Karpas-422 (cell line): ENCODE results near the gene SLC8A2. TPM values are rescaled to one million over a fixed set of nuclear protein-coding genes. Genes with fewer than 3 reads are reported as not detected.

Experiments
- DNase-seq: peaks from one replicate; pipeline ENCODE4 v3.0.0-alpha.2; 2015
- H2AFZ ChIP-seq: fragments of 200-600 bp; sonication (generic); 2 replicates; pipeline ENCODE4 v1.6.1; 2014; ENCODE audit warnings: antibody characterized with exemption, low read length, mixed read lengths
- H3K27ac ChIP-seq: fragments of 200-600 bp; sonication (generic); 2 replicates; pipeline ENCODE4 v1.5.1; 2014; ENCODE audit warnings: mild to moderate bottlenecking, low read length, moderate library complexity
- H3K27me3 ChIP-seq: fragments of 200-600 bp; sonication (generic); 2 replicates; pipeline ENCODE4 v1.6.1; 2014; ENCODE audit warnings: low read length, mixed read lengths
- H3K36me3 ChIP-seq: fragments of 200-600 bp; sonication (generic); 2 replicates; pipeline ENCODE4 v1.6.1; 2014; ENCODE audit warnings: low read length, mixed read lengths; ENCODE audit not compliant: insufficient read depth
- H3K4me1 ChIP-seq: fragments of 200-600 bp; sonication (generic); 2 replicates; pipeline ENCODE4 v1.6.1; 2014; ENCODE audit warnings: mild to moderate bottlenecking, low read length, mixed read lengths
- H3K4me2 ChIP-seq: fragments of 200-600 bp; sonication (generic); 2 replicates; pipeline ENCODE4 v1.6.1; 2014; ENCODE audit warnings: low read length, low read depth, mild to moderate bottlenecking; ENCODE audit not compliant: poor library complexity, severe bottlenecking
- H3K4me3 ChIP-seq: fragments of 200-600 bp; sonication (generic); 2 replicates; pipeline ENCODE4 v1.5.1; 2014; ENCODE audit warnings: mild to moderate bottlenecking, antibody characterized with exemption, low read length, mixed read lengths
- H3K79me2 ChIP-seq: fragments of 200-600 bp; sonication (generic); 2 replicates; pipeline ENCODE4 v1.6.1; 2014; ENCODE audit warnings: mild to moderate bottlenecking, low read length, mixed read lengths
- H3K9ac ChIP-seq: fragments of 200-600 bp; sonication (generic); 2 replicates; pipeline ENCODE4 v1.6.0; 2014; ENCODE audit warnings: low read length
- H3K9me2 ChIP-seq: fragments of 200-600 bp; sonication (generic), shearing (Covaris generic); replicated peaks from 2 replicates; pipeline ENCODE4 v1.6.0; 2014; ENCODE audit warnings: mild to moderate bottlenecking, low read length, moderate library complexity; ENCODE audit not compliant: insufficient read depth
- H3K9me3 ChIP-seq: fragments of 300-700, 200-600 bp; sonication (generic); 2 replicates; pipeline ENCODE4 v1.6.1; 2014; ENCODE audit warnings: low read length, mixed read lengths
- H4K20me1 ChIP-seq: fragments of 200-600 bp; sonication (generic); 2 replicates; pipeline ENCODE4 v1.6.1; 2014; ENCODE audit warnings: mild to moderate bottlenecking, antibody characterized with exemption, low read length, low read depth; ENCODE audit not compliant: insufficient read depth
- total RNA-seq: library from RNA; depleted of rRNA; stranded (reverse); fragments of >200 nt; shearing (Covaris generic); gene quantifications from 2 replicates; pipeline ENCODE4 v1.2.3, GENCODE V29; 2014; ENCODE audit warnings: low replicate concordance

SLC8A2 gene
- total RNA-seq, 1 experiment from 2014 or later = not detected

GRCh38 chr19:47499371-47499770 lies 27.7 kb upstream of the SLC8A2 start:
- Histone ChIP-seq H3K9me3 (no peaks in the 10 kb centered on the region), H3K27me3 (no peaks in the 10 kb centered on the region), H3K79me2 (no peaks in the 10 kb centered on the region; the same call in 1 of the 2 replicates), H3K4me2 (no peak overlapping the region), H3K36me3 (0 out of 2 replicates have a peak, but pooled peaks cover 3% of the 10 kb centered on the region), H3K27ac (no peak overlapping the region), H3K4me3 (no peak overlapping the region), H4K20me1 (no peaks in the 10 kb centered on the region), H3K4me1 (no peaks in the 10 kb centered on the region), H2AFZ (no peak overlapping the region), H3K9me2 (no peaks in the 10 kb centered on the region), H3K9ac (no peak overlapping the region)
- DNase-seq = no peak

GRCh38 chr19:47498561-47498960 lies 26.9 kb upstream of the SLC8A2 start:
- Histone ChIP-seq H3K36me3 (0 out of 2 replicates have a peak, but pooled peaks cover 1% of the 10 kb centered on the region), H4K20me1 (no peaks in the 10 kb centered on the region)

DNA sequence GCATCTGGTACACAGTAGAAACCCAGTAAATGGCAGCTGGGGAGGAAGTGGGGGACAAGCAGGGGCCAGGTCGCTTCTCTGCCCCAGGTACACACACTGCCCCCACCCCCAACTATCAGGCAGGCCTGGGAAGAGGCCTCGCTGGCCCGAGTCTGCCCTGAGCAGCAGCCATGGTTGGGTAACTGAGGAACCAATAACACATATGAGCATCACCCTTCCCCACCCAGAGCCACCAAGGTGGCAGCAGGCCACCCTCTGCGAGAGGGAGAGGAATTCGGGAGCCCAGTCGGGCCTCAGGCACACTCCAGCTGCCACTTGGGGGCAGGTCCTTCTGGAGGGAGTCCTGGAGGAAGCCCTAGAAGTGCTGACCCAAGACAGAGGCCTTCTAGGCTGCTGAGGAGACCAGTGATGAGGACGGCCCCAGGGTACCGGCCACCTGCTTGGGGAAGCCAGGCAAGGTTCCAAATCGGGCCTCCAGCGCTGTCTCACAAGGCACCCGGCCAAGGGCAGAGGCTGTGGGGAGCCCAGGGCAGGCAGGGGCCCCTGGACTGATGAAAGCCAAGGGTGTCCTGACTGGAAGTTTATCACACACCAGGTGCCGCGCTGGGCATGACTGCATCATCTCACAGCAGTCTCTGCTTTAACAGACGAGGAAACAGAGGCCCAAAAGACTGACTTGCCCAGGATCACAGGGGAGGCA lies 26.3 kb upstream of the SLC8A2 start:
- Histone ChIP-seq H3K4me3 (no peak overlapping the region), H3K4me2 (no peak overlapping the region), H3K36me3 (no peaks in the 10 kb centered on the region), H4K20me1 (no peaks in the 10 kb centered on the region), H3K9me3 (no peaks in the 10 kb centered on the region), H3K27me3 (no peaks in the 10 kb centered on the region), H3K9me2 (no peaks in the 10 kb centered on the region), H3K79me2 (no peaks in the 10 kb centered on the region), H3K9ac (no peak overlapping the region), H3K27ac (no peak overlapping the region), H3K4me1 (no peaks in the 10 kb centered on the region), H2AFZ (no peak overlapping the region)
- no peak for DNase-seq

More at GRCh38 chr19:47498561-47498960, 26.9 kb upstream of the SLC8A2 start:
- Histone ChIP-seq H3K9ac (no peak overlapping the region), H3K4me2 (no peak overlapping the region), H3K9me2 (no peaks in the 10 kb centered on the region), H3K27me3 (no peaks in the 10 kb centered on the region), H3K79me2 (no peaks in the 10 kb centered on the region; the same call in 1 of the 2 replicates), H3K27ac (no peak overlapping the region), H3K4me1 (no peaks in the 10 kb centered on the region), H3K4me3 (no peak overlapping the region), H2AFZ (no peak overlapping the region), H3K9me3 (no peaks in the 10 kb centered on the region)
- no peak for DNase-seq

GRCh38 chr19:47497050-47497766 lies 25.5 kb upstream of the SLC8A2 start:
- no peak overlapping the region for H3K27ac ChIP-seq
- H3K4me1 ChIP-seq = no peaks in the 10 kb centered on the region
- no peak for DNase-seq
- no peaks in the 10 kb centered on the region for H3K9me2 ChIP-seq
- H3K9me3 ChIP-seq = no peaks in the 10 kb centered on the region
- H3K79me2 ChIP-seq = no peaks in the 10 kb centered on the region
- H3K27me3 ChIP-seq = no peaks in the 10 kb centered on the region
- H3K4me2 ChIP-seq = no peak overlapping the region
- H3K36me3 ChIP-seq = no peaks in the 10 kb centered on the region
- no peak overlapping the region for H3K4me3 ChIP-seq
- H2AFZ ChIP-seq = no peak overlapping the region
- no peaks in the 10 kb centered on the region for H4K20me1 ChIP-seq
- H3K9ac ChIP-seq = no peak overlapping the region

- Histone ChIP-seq H3K4me1 (no peaks in the 10 kb centered on the region), H3K79me2 (no peaks in the 10 kb centered on the region), H3K9me2 (no peaks in the 10 kb centered on the region), H3K27ac (no peak overlapping the region), H4K20me1 (no peaks in the 10 kb centered on the region), H3K27me3 (no peaks in the 10 kb centered on the region), H2AFZ (no peak overlapping the region), H3K4me2 (no peak overlapping the region), H3K36me3 (no peaks in the 10 kb centered on the region), H3K4me3 (no peak overlapping the region), H3K9ac (no peak overlapping the region), H3K9me3 (no peaks in the 10 kb centered on the region)
- DNase-seq = no peak
Measured at GRCh38 chr19:47495478-47496372, 24.0 kb upstream of the SLC8A2 start.

GRCh38 chr19:47494729-47495128 lies 23.0 kb upstream of the SLC8A2 start:
- Histone ChIP-seq H4K20me1 (no peaks in the 10 kb centered on the region), H3K4me2 (no peak overlapping the region), H2AFZ (no peak overlapping the region), H3K27ac (no peak overlapping the region), H3K9ac (no peak overlapping the region), H3K4me1 (no peaks in the 10 kb centered on the region), H3K79me2 (no peaks in the 10 kb centered on the region), H3K4me3 (no peak overlapping the region), H3K9me3 (no peaks in the 10 kb centered on the region), H3K9me2 (no peaks in the 10 kb centered on the region), H3K27me3 (no peaks in the 10 kb centered on the region), H3K36me3 (no peaks in the 10 kb centered on the region)
- no peak for DNase-seq

DNA sequence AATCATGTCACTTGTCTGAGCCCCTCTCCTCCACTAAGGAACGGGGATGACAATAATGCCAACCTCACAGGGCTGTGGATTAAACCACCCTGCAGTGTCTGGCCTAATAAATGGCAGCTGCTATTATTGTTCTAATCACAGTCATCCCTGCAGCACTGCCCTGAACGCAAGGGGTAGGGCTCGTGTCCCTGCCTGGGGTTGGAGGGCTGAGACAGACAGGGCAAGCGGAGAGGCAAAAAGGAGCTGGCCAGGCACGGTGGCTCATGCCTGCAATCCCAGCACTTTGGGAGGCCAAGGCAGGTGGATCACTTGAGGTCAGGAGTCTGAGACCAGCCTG lies 22.5 kb upstream of the SLC8A2 start:
- H3K4me3 ChIP-seq = no peak overlapping the region
- no peak for DNase-seq
- H3K36me3 ChIP-seq = no peaks in the 10 kb centered on the region
- no peak overlapping the region for H3K4me2 ChIP-seq
- no peak overlapping the region for H3K9ac ChIP-seq
- H3K79me2 ChIP-seq = no peaks in the 10 kb centered on the region
- no peaks in the 10 kb centered on the region for H3K9me2 ChIP-seq
- H3K4me1 ChIP-seq = no peaks in the 10 kb centered on the region
- no peaks in the 10 kb centered on the region for H3K9me3 ChIP-seq
- no peaks in the 10 kb centered on the region for H4K20me1 ChIP-seq
- no peaks in the 10 kb centered on the region for H3K27me3 ChIP-seq
- H2AFZ ChIP-seq = no peak overlapping the region
- H3K27ac ChIP-seq = no peak overlapping the region
